Stimulated activated naive B cell treated with anti-CD40 and anti-IgM and Interleukin-4, amounts not matched to agents 10 μg/mL and 1 μg/mL and 100 μg/mL, for 72 hours (primary cell): ENCODE data around the gene HINT3.
"Not testable (repeated sequence)": the region's sequence is repeated elsewhere in the genome, so short reads cannot be mapped to it uniquely, and the experiment has no call there.

Experiments used
- ATAC-seq, 2 donors: fragments of 150-1000 bp; cut with Tn5 transposase; replicated peaks; 2 replicates each; pipeline ENCODE4 v1.10.0; 2021; ENCODE audit warnings: moderate library complexity in 1 of 2
- DNase-seq: peaks from one replicate; pipeline ENCODE4 v3.0.0; 2021
- H3K27ac Mint-ChIP-seq: one replicate; pipeline ENCODE4 v1.8.0; 2022; ENCODE audit warnings: mild to moderate bottlenecking, mixed read lengths
- H3K27me3 Mint-ChIP-seq, 2 donors: one replicate each; pipeline ENCODE4 v1.8.0; 2022; ENCODE audit warnings: mixed read lengths in 2 of 2
- H3K36me3 Mint-ChIP-seq, 2 donors: one replicate each; pipeline ENCODE4 v1.8.0; 2022; ENCODE audit warnings: mixed read lengths in 2 of 2, mild to moderate bottlenecking in 1 of 2
- H3K4me1 Mint-ChIP-seq, 2 donors: one replicate each; pipeline ENCODE4 v1.8.0; 2022; ENCODE audit warnings: mixed read lengths in 2 of 2, mild to moderate bottlenecking in 1 of 2
- H3K4me3 Mint-ChIP-seq, 2 donors: one replicate each; pipeline ENCODE4 v1.8.0; 2022; ENCODE audit warnings: mild to moderate bottlenecking in 2 of 2, mixed read lengths in 2 of 2, moderate library complexity in 1 of 2
- H3K9me3 Mint-ChIP-seq, 2 donors: one replicate each; pipeline ENCODE4 v1.8.0; 2022; ENCODE audit warnings: mixed read lengths in 2 of 2, mild to moderate bottlenecking in 1 of 2

The HINT3 gene

DNA sequence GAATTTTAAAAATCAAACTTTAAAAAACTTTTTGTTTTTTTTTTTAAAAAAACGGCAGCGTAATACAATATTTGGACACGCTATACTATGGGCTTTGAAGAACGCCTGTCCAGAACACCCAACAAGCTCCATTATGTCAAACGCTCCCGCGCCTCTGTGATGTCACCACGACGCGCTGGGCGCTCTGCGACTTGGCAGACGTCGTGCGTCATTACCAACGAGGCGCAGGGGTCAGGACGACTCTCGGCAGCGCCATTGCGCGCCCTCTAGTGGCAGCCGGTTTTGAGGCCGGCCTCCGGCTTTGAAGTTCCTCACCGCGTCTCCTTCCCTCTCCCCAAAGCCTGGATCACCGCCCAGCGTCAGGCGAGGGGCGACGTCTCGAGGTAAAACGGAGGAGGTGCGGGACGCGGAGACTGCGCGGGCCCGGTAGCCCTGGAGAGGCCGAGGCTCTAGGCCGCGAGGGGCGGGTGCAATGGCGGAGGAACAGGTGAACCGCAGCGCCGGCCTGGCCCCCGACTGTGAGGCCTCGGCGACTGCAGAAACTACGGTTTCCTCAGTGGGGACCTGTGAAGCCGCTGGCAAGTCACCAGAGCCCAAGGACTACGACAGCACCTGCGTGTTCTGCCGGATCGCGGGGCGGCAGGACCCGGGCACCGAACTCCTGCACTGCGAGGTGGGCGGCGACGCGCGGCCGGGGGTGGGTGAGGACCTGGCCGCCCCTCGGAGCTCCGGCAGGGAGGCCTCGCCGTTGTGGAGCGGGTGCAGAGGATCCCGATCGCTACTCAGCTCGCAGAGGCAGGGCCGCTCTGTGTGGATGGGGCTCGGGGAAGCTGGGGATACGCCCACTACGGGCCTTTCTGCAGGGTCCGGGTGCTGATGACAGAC lies at the start of gene HINT3:
TSS of gene HINT3 (plus strand) at position 265 of the 885 bp plus-strand sequence. CDS start at position 473, 208 bp downstream.
- H3K4me3 Mint-ChIP-seq = peak within 1 kb of the TSS; percentile 48 to 66
- no peak within 1 kb of the TSS for H3K27ac Mint-ChIP-seq
- H3K4me1 Mint-ChIP-seq = peaks cover 0 to 5% of the 10 kb centered on the region in 2 donors
- DNase-seq (peak; percentile 95), ATAC-seq (peak; percentile 93 to 94)
- H3K9me3 Mint-ChIP-seq = no peaks in the 10 kb centered on the region
- H3K36me3 Mint-ChIP-seq = no peaks in the 10 kb centered on the region
- no peaks in the 10 kb centered on the region for H3K27me3 Mint-ChIP-seq

DNA sequence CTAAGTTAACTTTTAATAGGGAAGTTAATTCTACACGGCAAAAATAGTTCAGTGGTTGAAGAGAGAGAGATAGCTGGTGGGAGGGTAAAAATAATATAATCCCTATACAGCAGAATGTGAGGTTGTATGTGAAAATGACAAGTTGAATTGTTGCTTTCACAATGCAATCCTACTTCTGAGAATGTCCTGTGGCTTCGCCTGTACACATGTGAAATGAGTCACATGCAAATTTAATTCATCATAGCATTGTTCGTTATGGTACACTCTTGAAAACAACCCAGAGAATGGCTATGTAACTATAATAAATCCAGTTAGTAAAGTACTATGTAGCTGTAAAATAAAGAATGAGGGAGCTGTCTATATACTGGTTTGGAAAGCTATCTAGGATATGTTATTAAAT lies 46.0 kb upstream of the HINT3 start:
- Mint-ChIP-seq H3K27me3 (no peaks in the 10 kb centered on the region), H3K9me3 (no peaks in the 10 kb centered on the region), H3K27ac (no peak overlapping the region), H3K36me3 (peaks cover 7 to 17% of the 10 kb centered on the region in 2 donors), H3K4me3 (no peak overlapping the region), H3K4me1 (peaks cover 4 to 7% of the 10 kb centered on the region in 2 donors)
- peak; percentile 71 to 76 for ATAC-seq
- no peak for DNase-seq

DNA sequence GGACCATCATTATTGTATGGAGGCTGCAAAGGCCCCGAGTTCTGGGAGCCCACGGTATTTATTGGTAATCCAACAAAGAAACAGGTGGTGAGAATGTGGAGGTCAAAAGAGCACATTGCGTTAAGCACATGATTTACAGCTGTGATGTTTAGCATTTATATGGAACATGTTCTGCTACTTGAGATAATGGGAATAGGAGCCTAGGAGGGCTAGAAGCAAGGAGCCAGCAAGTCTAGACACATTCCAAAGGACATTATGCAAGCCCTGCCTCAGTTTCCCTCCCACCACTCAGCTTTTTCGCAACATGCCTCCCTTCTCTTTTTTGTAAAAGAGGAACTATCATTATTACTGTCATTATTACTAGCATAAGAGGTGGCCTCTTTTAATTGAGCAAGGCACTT lies 45.5 kb upstream of the HINT3 start:
- H3K4me3 Mint-ChIP-seq, ATAC-seq, H3K27ac Mint-ChIP-seq, H3K9me3 Mint-ChIP-seq, H3K27me3 Mint-ChIP-seq, H3K4me1 Mint-ChIP-seq, DNase-seq: not testable (repeated sequence)
- H3K36me3 Mint-ChIP-seq = peaks cover 8 to 19% of the 10 kb centered on the region in 2 donors

DNA sequence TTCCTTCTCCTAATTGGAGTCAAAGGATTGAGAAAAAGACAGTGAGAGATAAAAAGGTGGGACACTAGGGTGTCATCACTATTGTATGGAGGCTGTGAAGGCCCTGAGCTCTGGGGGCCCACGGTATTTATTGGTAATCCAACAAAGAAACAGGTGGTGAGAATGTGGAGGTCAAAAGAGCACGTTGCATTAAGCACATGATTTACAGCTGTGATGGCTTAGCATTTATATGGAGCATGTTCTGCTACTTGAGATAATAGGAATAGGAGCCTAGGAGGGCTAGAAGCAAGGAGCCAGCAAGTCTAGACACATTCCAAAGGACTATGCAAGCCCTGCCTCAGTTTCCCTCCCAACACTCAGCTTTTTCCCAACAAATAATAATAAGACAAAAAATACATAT lies 44.1 kb upstream of the HINT3 start:
- H3K36me3 Mint-ChIP-seq = peaks cover 12 to 25% of the 10 kb centered on the region in 2 donors
- not testable (repeated sequence) for H3K9me3 Mint-ChIP-seq, H3K4me1 Mint-ChIP-seq, DNase-seq, H3K4me3 Mint-ChIP-seq, ATAC-seq, H3K27ac Mint-ChIP-seq, H3K27me3 Mint-ChIP-seq

DNA sequence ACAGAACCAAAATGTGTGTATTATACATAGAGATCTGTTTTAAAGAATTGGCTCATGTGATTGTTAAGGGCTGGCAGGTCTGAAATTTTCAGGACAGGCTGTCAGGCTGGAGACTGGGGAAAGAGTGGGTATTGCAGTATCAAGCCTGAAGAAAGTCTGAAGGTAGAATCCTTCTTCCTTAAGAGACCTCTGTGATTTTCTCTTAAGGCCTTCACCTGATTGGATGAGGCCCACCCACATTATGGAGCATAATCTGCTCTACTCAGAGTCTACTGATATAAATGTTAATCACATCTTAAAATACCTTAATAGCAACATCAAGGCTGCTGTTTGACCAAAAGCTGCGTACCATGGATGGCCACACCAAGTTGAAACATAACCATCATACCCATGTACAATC lies 43.4 kb upstream of the HINT3 start:
- Mint-ChIP-seq H3K4me3 (no peak overlapping the region), H3K36me3 (peaks cover 12 to 25% of the 10 kb centered on the region in 2 donors), H3K9me3 (no peaks in the 10 kb centered on the region), H3K4me1 (peaks cover 2 to 7% of the 10 kb centered on the region in 2 donors), H3K27ac (no peak overlapping the region), H3K27me3 (no peaks in the 10 kb centered on the region)
- DNase-seq (no peak), ATAC-seq (no peak)

DNA sequence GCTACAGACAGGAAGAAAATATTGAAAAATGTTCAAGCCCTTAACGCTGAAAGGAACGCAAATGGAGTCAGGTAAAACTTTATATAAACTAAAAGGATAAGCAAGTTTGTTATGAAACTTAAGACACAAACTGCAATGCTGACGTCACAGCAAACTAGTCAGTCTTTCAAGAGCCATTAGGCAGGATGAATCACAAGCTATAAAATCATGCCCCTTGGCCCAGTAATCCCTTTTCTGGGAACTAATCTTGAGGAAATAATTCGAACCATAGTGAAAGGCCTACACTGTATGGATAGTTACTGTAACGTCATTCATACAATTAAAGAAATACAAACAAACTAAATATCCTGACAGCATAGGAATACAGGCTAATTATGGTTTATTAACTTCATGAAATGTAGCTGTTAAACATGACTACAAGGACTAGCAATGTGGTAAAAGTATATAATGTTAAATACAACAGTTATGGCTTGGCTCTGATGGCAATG lies 42.7 kb upstream of the HINT3 start:
- ATAC-seq = no peak
- DNase-seq = no peak
- H3K27ac Mint-ChIP-seq = no peak overlapping the region
- no peaks in the 10 kb centered on the region for H3K9me3 Mint-ChIP-seq
- peaks cover 12 to 24% of the 10 kb centered on the region in 2 donors for H3K36me3 Mint-ChIP-seq
- no peaks in the 10 kb centered on the region for H3K27me3 Mint-ChIP-seq
- H3K4me3 Mint-ChIP-seq = no peak overlapping the region
- H3K4me1 Mint-ChIP-seq = peaks cover 8 to 14% of the 10 kb centered on the region in 2 donors

DNA sequence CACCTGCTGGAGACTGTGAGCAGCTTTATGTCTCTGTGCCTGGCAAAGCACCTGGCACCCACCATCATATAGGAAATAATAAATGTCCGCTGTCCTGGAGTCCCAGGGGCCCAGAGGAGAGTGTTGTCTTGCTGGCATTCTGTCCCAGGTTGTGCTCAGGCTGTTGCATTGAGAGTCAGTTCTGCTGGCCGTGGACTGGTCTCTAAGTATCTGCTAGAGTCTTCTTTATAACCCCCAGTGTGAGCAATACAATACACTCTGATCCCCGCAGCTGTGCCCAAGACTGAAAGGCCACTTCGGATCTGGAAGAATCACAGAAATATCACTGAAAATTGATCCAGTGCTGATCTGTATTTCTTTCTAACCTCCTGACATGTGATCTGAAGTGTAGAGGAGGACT lies 38.3 kb upstream of the HINT3 start:
- DNase-seq (no peak), ATAC-seq (no peak)
- peak overlapping the region; percentile 94 for H3K27ac Mint-ChIP-seq
- peak overlapping the region in 1 of 2 donors; percentile 77 for H3K4me3 Mint-ChIP-seq
- H3K9me3 Mint-ChIP-seq = no peaks in the 10 kb centered on the region
- peaks cover 18 to 39% of the 10 kb centered on the region in 2 donors for H3K36me3 Mint-ChIP-seq
- H3K4me1 Mint-ChIP-seq = peaks cover 13 to 22% of the 10 kb centered on the region in 2 donors
- H3K27me3 Mint-ChIP-seq = no peaks in the 10 kb centered on the region

DNA sequence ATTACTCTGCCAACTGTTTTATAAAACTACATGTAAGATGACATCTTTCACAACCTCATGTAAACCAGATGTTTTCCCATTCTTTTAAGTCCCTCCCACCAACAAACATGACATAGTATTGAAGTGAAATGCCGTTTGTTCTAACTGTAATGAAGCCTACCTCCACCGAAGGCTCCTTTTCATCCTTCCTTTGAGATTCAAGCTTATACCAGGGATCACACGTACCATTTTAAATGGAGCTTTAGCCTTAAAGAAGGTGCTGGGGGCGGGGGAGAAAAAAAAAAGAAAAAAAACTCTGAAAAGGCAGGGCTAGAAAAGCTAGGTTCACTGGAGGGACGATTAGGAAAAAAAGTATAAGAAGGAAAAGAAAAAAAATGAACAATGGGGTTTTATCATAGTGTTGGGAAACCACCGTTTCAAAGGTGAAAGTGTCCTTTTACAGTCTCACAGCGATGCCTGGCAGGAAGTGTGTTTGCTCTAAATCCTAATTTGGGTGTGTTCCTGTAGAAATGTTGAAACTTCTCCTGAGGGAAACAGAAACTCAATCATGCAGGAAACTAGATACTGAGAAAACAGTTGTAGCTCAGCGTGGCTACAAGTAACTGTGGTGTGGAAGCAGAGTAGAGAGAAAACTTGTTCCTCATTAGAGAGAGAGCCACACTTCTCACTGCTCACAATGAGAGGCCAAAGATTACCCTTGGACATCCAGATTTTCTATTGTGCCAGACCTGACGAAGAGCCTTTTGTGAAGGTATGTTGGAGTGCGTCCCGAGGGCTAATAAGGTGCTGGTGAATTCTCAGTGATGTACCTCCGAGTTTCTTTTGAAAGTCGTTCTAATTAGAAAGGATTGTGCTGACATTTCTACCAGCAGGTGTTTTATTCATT lies 37.6 kb upstream of the HINT3 start:
- Mint-ChIP-seq H3K27ac (peak overlapping the region; percentile 94), H3K4me1 (peaks cover 13 to 22% of the 10 kb centered on the region in 2 donors), H3K27me3 (no peaks in the 10 kb centered on the region), H3K9me3 (no peaks in the 10 kb centered on the region), H3K4me3 (peak overlapping the region; percentile 76 to 77), H3K36me3 (peaks cover 23 to 45% of the 10 kb centered on the region in 2 donors)
- peak; percentile 94 to 96 for ATAC-seq
- peak; percentile 48 for DNase-seq

DNA sequence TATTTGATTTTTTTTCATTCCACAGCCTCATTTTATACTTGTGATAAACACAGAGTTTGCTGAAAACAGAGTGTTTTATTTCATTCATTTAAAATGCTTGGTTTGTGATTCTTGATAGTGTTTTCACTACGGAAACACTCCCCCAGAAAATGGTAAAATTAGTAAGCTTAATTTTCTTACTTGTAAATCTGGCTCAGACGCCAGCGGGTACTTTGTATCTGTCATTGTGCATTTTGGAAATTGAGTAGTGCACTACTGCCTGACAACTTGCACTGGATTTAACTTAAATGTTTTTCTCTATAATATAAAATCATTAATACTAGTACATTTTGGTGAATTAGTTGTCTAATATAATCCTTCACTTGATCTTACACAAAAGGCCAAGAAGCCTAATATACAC lies 37.0 kb upstream of the HINT3 start:
- Mint-ChIP-seq H3K9me3 (no peaks in the 10 kb centered on the region), H3K36me3 (peaks cover 23 to 46% of the 10 kb centered on the region in 2 donors), H3K27ac (peak overlapping the region; percentile 94), H3K4me1 (peaks cover 13 to 22% of the 10 kb centered on the region in 2 donors), H3K27me3 (no peaks in the 10 kb centered on the region), H3K4me3 (peak overlapping the region; percentile 76 to 77)
- ATAC-seq (no peak), DNase-seq (no peak)

DNA sequence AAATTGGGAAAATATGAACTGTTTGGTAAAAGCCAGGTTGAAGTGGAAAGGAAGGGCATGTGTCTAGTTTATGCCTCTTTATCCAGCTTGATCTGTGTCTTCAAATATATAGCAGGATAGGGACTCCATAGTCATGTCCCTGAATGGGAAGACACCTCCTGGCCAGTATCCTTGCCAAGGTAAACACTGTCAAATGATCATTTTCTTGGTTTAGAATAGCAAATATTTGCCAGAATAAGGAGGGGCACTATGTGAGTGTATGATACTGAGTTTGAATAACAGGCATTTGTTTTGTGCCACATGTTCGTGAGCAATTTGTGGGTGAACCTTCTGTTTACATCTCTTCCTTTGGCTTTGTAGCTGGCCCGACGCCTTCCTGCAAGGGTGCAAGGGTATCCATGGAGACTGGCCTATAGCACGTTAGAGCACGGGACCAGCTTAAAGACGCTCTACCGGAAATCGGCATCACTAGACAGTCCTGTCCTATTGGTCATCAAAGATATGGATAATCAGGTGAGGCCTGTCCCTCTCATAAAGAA lies 34.2 kb upstream of the HINT3 start:
- H3K4me3 Mint-ChIP-seq = no peak overlapping the region
- H3K27ac Mint-ChIP-seq = no peak overlapping the region

DNA sequence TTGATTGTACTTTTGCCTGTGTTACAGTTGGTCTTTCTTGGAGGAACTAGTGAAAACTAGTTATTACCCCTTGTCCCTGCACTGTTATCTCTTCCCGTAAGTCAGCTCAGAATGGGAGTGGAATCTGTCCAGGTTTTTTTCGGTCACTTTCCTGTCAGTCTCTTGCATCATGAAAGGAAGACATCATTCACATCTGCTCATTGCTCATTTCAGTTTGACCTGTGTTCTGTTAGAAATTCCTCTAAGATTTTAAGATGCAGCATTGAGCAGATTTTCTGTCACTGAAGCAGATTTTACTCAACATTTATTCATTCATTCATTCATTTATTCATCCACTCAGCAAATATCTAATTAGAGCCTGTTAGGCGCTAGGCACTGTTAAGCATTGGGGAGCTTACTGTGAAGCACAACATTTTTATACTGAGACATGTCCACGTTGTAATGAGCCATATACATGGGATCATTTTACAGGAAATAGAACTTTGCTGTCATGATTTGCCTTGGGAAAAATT lies 33.1 kb upstream of the HINT3 start:
- H3K4me1 Mint-ChIP-seq = peaks cover 16 to 28% of the 10 kb centered on the region in 2 donors
- ATAC-seq (no peak), DNase-seq (no peak)
- H3K27me3 Mint-ChIP-seq = no peaks in the 10 kb centered on the region
- no peaks in the 10 kb centered on the region for H3K9me3 Mint-ChIP-seq
- no peak overlapping the region for H3K4me3 Mint-ChIP-seq
- peaks cover 22 to 40% of the 10 kb centered on the region in 2 donors for H3K36me3 Mint-ChIP-seq
- H3K27ac Mint-ChIP-seq = no peak overlapping the region

More for the DNA sequence above, 34.2 kb upstream of the HINT3 start:
- Mint-ChIP-seq H3K9me3 (no peaks in the 10 kb centered on the region), H3K4me1 (peaks cover 13 to 22% of the 10 kb centered on the region in 2 donors), H3K36me3 (peaks cover 15 to 36% of the 10 kb centered on the region in 2 donors), H3K27me3 (no peaks in the 10 kb centered on the region)
- ATAC-seq (no peak), DNase-seq (no peak)

DNA sequence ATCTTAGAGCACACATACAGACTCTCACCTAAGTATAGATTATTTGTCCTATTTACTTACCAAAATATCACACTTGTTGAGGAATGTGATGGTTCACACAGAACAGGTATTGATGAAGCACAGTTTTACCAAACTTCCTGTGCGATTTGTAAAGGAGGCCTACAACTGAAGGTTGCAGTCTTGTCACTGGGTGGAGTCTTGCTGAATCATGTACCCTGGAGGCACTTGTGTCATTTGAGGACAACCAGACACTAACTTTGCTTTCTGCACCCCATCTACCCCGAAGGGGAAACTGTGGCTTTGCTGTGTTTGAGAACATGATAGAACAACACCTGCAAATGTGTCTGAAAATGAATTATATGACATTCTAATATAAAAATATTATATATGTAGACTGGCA lies 32.4 kb upstream of the HINT3 start:
- peaks cover 23 to 45% of the 10 kb centered on the region in 2 donors for H3K36me3 Mint-ChIP-seq
- no peak overlapping the region for H3K27ac Mint-ChIP-seq
- ATAC-seq = no peak
- no peaks in the 10 kb centered on the region for H3K9me3 Mint-ChIP-seq
- H3K4me3 Mint-ChIP-seq = no peak overlapping the region
- no peaks in the 10 kb centered on the region for H3K27me3 Mint-ChIP-seq
- H3K4me1 Mint-ChIP-seq = peaks cover 9 to 21% of the 10 kb centered on the region in 2 donors
- DNase-seq = no peak

DNA sequence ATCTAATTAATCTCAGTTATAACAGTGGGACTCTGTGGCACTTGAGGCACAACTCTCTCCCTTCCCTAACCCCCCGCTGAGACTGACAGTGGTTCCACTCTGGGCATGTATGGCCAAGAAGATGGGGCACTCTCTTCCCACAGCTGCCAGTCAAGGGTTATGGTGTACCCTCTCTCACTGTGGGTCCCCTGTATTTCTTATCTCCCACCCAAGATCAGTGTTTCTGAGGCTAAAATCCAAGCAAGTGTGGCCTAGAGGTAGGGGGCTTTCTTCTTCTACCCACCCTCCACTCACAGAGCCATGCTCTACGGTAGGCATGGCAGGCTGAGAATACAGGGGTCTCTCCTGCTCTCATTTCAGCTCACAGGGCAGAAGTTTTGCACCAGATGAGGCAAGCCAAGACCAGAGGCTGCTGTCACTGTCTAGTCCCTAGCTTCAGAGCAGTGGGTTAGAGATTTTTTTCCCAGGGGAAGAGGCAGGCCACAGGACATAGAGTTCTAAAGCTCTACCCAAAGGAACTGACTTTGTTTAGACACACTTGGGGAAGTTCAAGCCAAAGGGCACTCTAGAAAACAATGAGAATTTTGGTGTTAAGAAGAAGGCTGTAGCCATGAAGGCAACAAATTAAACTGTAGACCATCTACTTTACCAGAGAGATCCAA lies 31.7 kb upstream of the HINT3 start:
- DNase-seq (no peak), ATAC-seq (no peak)
- Mint-ChIP-seq H3K27ac (no peak overlapping the region), H3K4me3 (no peak overlapping the region), H3K36me3 (peaks cover 23 to 45% of the 10 kb centered on the region in 2 donors), H3K27me3 (no peaks in the 10 kb centered on the region), H3K4me1 (peaks cover 6 to 16% of the 10 kb centered on the region in 2 donors), H3K9me3 (no peaks in the 10 kb centered on the region)
